CD4-positive, alpha-beta T cell treated with Interferon gamma for 1 hour (primary cell): ENCODE data around the gene TMEM52.
"Not testable (repeated sequence)": the region's sequence is repeated elsewhere in the genome, so short reads cannot be mapped to it uniquely, and the experiment has no call there.

Experiments
- DNase-seq: peaks from one replicate; pipeline ENCODE4 v3.0.0-alpha.2; 2020

Gene TMEM52

GRCh38 chr1:1892763-1893120 lies 26.3 kb downstream of the TMEM52 start:
- DNase-seq = no peak

- no peak for DNase-seq
Measured at GRCh38 chr1:1892079-1892762, 26.9 kb downstream of the TMEM52 start.

- DNase-seq = peak; percentile 83
Measured at GRCh38 chr1:1891349-1892078, 27.6 kb downstream of the TMEM52 start.

GRCh38 chr1:1890506-1891348 lies 28.4 kb downstream of the TMEM52 start, which contains the start of gene GNB1:
GNB1 (minus strand) TSS chr1:1891087; CDS start chr1:1825453, 65,634 bp downstream.
- DNase-seq = peak; percentile 88

GRCh38 chr1:1889847-1890505 lies 29.1 kb downstream of the TMEM52 start:
- DNase-seq = peak; percentile 64

- no peak for DNase-seq
Measured at GRCh38 chr1:1889090-1889750, 29.9 kb downstream of the TMEM52 start.

GRCh38 chr1:1883890-1884289 lies 35.2 kb downstream of the TMEM52 start:
- DNase-seq = not testable (repeated sequence)

GRCh38 chr1:1883092-1883873 lies 35.8 kb downstream of the TMEM52 start:
- DNase-seq = no peak

- DNase-seq = no peak
Measured at GRCh38 chr1:1881727-1882126, 37.4 kb downstream of the TMEM52 start.

GRCh38 chr1:1880617-1881312 lies 38.3 kb downstream of the TMEM52 start:
- DNase-seq = no peak

GRCh38 chr1:1879942-1880341 lies 39.1 kb downstream of the TMEM52 start:
- DNase-seq = no peak

- DNase-seq = no peak
Measured at GRCh38 chr1:1877865-1878436, 41.1 kb downstream of the TMEM52 start.

GRCh38 chr1:1876335-1876930 lies 42.6 kb downstream of the TMEM52 start:
- no peak for DNase-seq

GRCh38 chr1:1875932-1876331 lies 43.1 kb downstream of the TMEM52 start:
- no peak for DNase-seq

GRCh38 chr1:1874901-1875300 lies 44.2 kb downstream of the TMEM52 start:
- DNase-seq = no peak

- DNase-seq = no peak
Measured at GRCh38 chr1:1873186-1873585, 45.9 kb downstream of the TMEM52 start.

GRCh38 chr1:1872329-1872994 lies 46.6 kb downstream of the TMEM52 start:
- DNase-seq = no peak

- DNase-seq = no peak
Measured at GRCh38 chr1:1869469-1869868, 49.6 kb downstream of the TMEM52 start.
